GM21737 (cell line): ENCODE measurements around the gene LMNB1.

Experiments used
- ATAC-seq: cut with Tn5 transposase; IDR thresholded peaks from one replicate; pipeline ENCODE4 v1.9.1; 2021; ENCODE audit warnings: mild to moderate bottlenecking, moderate library complexity; ENCODE audit not compliant: unreplicated experiment

Gene LMNB1

DNA sequence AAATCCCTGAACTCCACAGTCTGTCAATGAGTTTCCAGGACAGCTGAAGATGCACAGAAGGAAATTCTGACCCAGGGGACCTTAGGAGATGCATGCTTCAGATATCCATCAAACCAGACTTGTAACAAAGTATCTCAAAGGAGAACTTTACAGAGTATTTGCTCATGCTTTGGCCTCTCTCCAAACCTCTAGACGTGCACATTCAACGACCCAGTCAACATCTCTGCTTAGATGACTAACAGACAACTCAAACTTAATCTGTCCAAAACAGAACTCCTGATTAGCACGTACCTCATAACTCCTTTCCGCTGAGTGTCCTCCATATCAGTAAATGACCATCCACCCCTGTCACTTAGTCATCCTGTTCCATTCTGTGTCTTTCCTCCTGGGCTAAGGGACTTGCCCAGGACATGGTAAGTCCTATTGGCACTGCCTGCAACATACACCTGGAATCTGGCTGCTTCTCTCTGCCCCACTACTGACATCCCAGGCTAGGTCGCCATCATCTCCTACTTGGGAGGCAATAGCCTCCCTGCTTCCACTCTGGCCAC lies 107.4 kb downstream of the LMNB1 start:
- ATAC-seq: no peak
